ENCODE results near the gene SPINT3.

The SPINT3 gene, protein sequence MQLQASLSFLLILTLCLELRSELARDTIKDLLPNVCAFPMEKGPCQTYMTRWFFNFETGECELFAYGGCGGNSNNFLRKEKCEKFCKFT

DNA sequence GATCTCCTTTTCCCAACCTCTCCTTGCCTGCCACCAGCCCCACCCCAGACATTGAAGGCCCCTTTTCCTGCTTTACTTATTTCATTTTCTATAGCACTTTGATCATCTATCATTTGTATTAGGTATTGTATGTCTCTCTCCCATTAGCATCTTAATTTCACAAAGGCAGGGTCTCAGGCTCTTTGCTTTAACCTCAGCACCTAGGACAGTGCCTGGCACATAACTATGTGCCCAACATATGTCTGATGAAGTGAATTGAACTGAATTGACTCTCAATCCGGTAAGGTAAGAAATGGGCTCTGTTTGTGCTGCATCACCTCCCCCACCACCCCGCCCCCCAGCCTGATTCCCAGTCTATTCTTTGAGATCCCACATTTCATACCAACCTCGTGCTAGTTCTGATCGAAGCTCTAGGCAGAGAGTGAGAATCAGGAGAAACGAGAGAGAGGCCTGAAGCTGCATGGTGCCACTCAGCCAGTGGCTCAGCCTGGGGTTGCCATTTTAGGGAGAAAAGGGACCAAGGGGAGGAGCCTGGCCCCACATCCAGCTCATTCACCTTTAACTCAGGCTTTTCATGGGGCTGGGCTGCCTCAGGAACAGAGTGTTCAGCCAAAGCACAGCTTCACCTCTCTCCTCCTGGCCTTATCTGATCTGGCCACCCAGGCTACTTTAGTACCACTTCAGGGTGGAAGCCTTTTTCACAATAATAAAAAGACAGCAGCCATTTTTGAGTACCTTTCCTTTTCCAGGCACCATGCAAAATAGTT lies at the start of gene SPINT3:
Gene SPINT3, minus strand, starts transcription at position 476 of the 767 bp plus-strand sequence. Its CDS starts 14 bp downstream, at position 462.
- Histone ChIP-seq H3K9me3 (ENCODE audit: control insufficient read depth in 1 of 2, low read length in 2 of 2) (no peaks in the 10 kb centered on the region), H3K27ac (ENCODE audit: low read depth, low read length) (no peak within 1 kb of the TSS), H3K27me3 (ENCODE audit: control insufficient read depth in 1 of 2, insufficient read depth in 2 of 2, low read length in 2 of 2) (peaks cover 0 to 9% of the 10 kb centered on the region in 2 donors), H3K4me3 (ENCODE audit: low read depth in 1 of 2, low read length in 2 of 2) (no peak within 1 kb of the TSS), H3K9ac (ENCODE audit: low read depth in 1 of 2, low read length in 2 of 2) (no peak within 1 kb of the TSS), H3K4me1 (ENCODE audit: control insufficient read depth in 1 of 2, insufficient read depth in 2 of 2, low read length in 2 of 2) (no peaks in the 10 kb centered on the region), H3K36me3 (ENCODE audit: control insufficient read depth in 1 of 2, insufficient read depth in 2 of 2, low read length in 2 of 2) (no peaks in the 10 kb centered on the region)

DNA sequence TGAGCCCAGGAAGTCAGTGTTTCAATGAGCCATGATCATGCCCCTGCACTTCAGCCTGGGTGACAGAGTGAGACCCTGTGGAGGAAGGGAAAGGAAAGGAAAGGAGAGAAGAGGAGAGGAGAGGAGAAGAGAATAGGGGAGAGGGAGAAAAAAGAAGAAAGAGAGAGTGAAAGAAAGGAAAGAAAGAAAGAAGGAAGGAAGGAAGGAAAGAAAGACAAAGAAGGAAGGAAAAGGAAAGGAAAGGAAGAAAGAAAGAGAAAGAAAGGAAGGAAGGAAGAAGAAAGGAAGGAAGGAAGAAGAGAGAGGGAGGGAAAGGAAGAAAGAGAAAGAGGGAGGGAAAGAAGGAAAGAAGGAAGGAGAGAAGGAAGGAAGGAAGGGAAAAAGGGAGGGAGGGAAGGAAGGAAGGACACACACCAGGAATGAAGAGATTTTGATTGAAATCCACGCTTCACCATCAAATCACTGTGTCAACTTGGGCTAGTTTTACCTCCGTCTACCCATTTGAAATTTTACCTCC lies 49.4 kb upstream of the SPINT3 start:
- Histone ChIP-seq H3K27ac (ENCODE audit: low read depth, low read length) (no peak overlapping the region), H3K36me3 (ENCODE audit: control insufficient read depth in 1 of 2, insufficient read depth in 2 of 2, low read length in 2 of 2) (no peaks in the 10 kb centered on the region), H3K4me1 (ENCODE audit: control insufficient read depth in 1 of 2, insufficient read depth in 2 of 2, low read length in 2 of 2) (no peaks in the 10 kb centered on the region), H3K4me3 (ENCODE audit: low read depth in 1 of 2, low read length in 2 of 2) (no peak overlapping the region), H3K9me3 (ENCODE audit: control insufficient read depth in 1 of 2, low read length in 2 of 2) (no peaks in the 10 kb centered on the region), H3K27me3 (ENCODE audit: control insufficient read depth in 1 of 2, insufficient read depth in 2 of 2, low read length in 2 of 2) (peaks cover 3 to 6% of the 10 kb centered on the region in 2 donors), H3K9ac (ENCODE audit: low read depth in 1 of 2, low read length in 2 of 2) (no peak overlapping the region)

DNA sequence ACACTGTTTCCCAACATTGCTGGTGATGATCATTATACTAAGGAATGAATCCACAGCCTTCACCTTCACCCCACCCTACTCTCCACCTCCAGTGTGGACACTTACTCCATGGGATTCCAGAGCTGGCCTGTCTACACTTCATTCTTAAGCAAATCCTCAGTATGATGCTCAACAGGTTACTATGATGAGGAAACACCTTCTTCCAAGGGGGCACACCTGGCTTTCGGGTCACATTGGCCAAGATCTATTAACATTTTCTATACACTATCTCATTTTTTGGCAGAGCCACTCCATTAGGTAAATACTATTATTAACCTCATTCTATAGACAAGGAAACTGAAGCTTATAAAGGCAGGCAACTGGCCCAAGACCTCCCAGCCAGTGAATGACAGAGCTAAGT lies 39.8 kb upstream of the SPINT3 start:
- H3K9ac ChIP-seq (ENCODE audit: low read depth in 1 of 2, low read length in 2 of 2) = no peak overlapping the region
- no peaks in the 10 kb centered on the region for H3K36me3 ChIP-seq (ENCODE audit: control insufficient read depth in 1 of 2, insufficient read depth in 2 of 2, low read length in 2 of 2)
- no peaks in the 10 kb centered on the region for H3K9me3 ChIP-seq (ENCODE audit: control insufficient read depth in 1 of 2, low read length in 2 of 2)
- no peaks in the 10 kb centered on the region for H3K27me3 ChIP-seq (ENCODE audit: control insufficient read depth in 1 of 2, insufficient read depth in 2 of 2, low read length in 2 of 2)
- H3K4me1 ChIP-seq (ENCODE audit: control insufficient read depth in 1 of 2, insufficient read depth in 2 of 2, low read length in 2 of 2) = peaks cover 4 to 6% of the 10 kb centered on the region in 2 donors
- no peak overlapping the region for H3K4me3 ChIP-seq (ENCODE audit: low read depth in 1 of 2, low read length in 2 of 2)
- H3K27ac ChIP-seq (ENCODE audit: low read depth, low read length) = no peak overlapping the region

DNA sequence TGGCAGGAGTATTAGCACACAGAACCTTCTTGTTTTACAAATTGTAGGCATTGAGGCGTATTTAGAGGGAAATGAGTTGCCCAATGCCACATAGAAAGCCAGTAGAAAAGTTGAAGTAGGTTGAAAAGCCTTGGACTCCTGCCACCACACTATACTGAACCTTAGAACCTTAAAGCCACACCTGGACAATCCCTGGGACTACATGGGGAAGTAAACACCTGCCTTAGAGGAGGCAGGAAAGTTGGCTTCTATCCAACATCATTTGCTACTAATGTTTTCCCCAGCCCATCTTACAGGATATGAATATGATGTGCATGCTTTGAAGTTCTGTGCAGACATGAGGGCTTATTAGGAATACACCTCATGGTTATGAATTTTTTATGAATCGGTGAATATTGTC lies 37.0 kb upstream of the SPINT3 start:
- Histone ChIP-seq H3K4me1 (ENCODE audit: control insufficient read depth in 1 of 2, insufficient read depth in 2 of 2, low read length in 2 of 2) (peaks cover 4 to 6% of the 10 kb centered on the region in 2 donors), H3K9ac (ENCODE audit: low read depth in 1 of 2, low read length in 2 of 2) (no peak overlapping the region), H3K27ac (ENCODE audit: low read depth, low read length) (no peak overlapping the region), H3K4me3 (ENCODE audit: low read depth in 1 of 2, low read length in 2 of 2) (no peak overlapping the region), H3K9me3 (ENCODE audit: control insufficient read depth in 1 of 2, low read length in 2 of 2) (no peaks in the 10 kb centered on the region), H3K36me3 (ENCODE audit: control insufficient read depth in 1 of 2, insufficient read depth in 2 of 2, low read length in 2 of 2) (no peaks in the 10 kb centered on the region), H3K27me3 (ENCODE audit: control insufficient read depth in 1 of 2, insufficient read depth in 2 of 2, low read length in 2 of 2) (no peaks in the 10 kb centered on the region)

DNA sequence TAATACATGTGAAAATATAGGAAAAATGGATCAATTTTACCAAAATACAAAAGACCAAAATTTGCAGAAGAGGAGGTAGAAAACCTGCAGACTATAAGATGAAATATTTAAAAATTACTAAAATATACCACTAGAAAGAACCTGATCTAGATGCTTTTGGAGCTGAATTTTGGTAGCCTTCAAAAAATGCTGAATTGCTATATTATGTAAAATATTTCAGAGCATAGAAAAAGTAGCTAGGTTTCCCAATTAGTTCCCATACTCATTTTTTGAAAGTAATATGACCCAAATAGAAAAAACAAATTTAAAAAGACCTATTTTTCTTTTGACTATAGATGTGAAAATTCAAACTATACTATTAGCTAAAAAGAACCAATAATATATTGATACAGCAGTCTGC lies 35.3 kb upstream of the SPINT3 start:
- Histone ChIP-seq H3K4me3 (ENCODE audit: low read depth in 1 of 2, low read length in 2 of 2) (no peak overlapping the region), H3K4me1 (ENCODE audit: control insufficient read depth in 1 of 2, insufficient read depth in 2 of 2, low read length in 2 of 2) (peaks cover 4 to 6% of the 10 kb centered on the region in 2 donors), H3K27ac (ENCODE audit: low read depth, low read length) (no peak overlapping the region), H3K9me3 (ENCODE audit: control insufficient read depth in 1 of 2, low read length in 2 of 2) (no peaks in the 10 kb centered on the region), H3K36me3 (ENCODE audit: control insufficient read depth in 1 of 2, insufficient read depth in 2 of 2, low read length in 2 of 2) (no peaks in the 10 kb centered on the region), H3K9ac (ENCODE audit: low read depth in 1 of 2, low read length in 2 of 2) (no peak overlapping the region), H3K27me3 (ENCODE audit: control insufficient read depth in 1 of 2, insufficient read depth in 2 of 2, low read length in 2 of 2) (peaks cover 0 to 4% of the 10 kb centered on the region in 2 donors)

DNA sequence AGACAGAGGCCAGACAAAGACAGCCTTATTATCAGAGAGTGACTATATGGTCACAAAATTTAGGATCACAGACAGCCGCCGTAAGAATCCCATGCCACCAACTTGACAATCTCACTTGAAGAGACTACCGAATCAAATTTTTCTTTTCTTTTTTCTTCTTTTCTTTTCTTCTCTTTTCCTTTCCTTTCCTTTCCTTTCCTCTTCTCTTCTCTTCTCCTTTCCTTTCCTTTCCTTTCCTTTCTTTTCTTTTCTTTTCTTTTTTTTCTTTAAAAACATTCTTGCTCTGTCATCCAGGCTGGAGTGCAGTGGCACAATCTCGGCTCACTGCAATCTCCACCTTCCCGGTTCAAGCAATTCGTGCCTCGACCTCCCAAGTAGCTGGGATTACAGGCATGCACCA lies 33.0 kb upstream of the SPINT3 start:
- H3K9ac ChIP-seq (ENCODE audit: low read depth in 1 of 2, low read length in 2 of 2) = no peak overlapping the region
- no peak overlapping the region for H3K4me3 ChIP-seq (ENCODE audit: low read depth in 1 of 2, low read length in 2 of 2)
- H3K27ac ChIP-seq (ENCODE audit: low read depth, low read length) = no peak overlapping the region
- no peaks in the 10 kb centered on the region for H3K9me3 ChIP-seq (ENCODE audit: control insufficient read depth in 1 of 2, low read length in 2 of 2)
- H3K4me1 ChIP-seq (ENCODE audit: control insufficient read depth in 1 of 2, insufficient read depth in 2 of 2, low read length in 2 of 2) = peaks cover 4 to 6% of the 10 kb centered on the region in 2 donors
- peaks cover 0 to 4% of the 10 kb centered on the region in 2 donors for H3K27me3 ChIP-seq (ENCODE audit: control insufficient read depth in 1 of 2, insufficient read depth in 2 of 2, low read length in 2 of 2)
- H3K36me3 ChIP-seq (ENCODE audit: control insufficient read depth in 1 of 2, insufficient read depth in 2 of 2, low read length in 2 of 2) = no peaks in the 10 kb centered on the region

DNA sequence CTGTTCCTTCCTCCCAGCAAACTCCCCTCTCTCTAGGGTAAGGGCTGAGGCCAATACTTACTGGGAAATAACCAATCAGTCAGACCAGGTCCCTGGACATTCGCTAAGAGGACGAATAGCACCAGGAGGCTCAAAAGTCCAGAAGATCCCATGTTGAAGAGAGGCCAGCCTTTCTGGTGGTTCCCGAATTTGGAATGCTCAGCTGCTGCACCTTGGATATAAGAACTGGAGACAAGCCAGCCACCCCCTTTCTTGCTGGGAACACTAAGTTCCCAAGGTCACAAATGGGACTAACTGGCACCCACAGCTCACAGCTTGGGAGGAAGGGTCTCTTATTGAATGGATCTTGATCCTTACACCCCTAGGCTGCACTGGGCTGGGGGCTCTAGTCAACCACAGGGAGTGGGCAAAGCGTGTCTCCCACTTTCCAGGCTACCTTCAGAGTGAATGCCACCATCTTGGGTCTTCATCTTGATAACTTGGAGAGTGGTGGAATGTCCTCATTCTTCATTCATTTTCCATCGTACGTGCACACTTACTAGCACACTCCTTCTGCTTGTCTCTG lies 31.9 kb upstream of the SPINT3 start, which contains the start of gene EPPIN:
Gene EPPIN, minus strand, starts transcription at position 196 of the 565 bp plus-strand sequence. Its CDS starts 44 bp downstream, at position 152.
- Histone ChIP-seq H3K9me3 (ENCODE audit: control insufficient read depth in 1 of 2, low read length in 2 of 2) (no peaks in the 10 kb centered on the region), H3K4me1 (ENCODE audit: control insufficient read depth in 1 of 2, insufficient read depth in 2 of 2, low read length in 2 of 2) (peaks cover 0 to 4% of the 10 kb centered on the region in 2 donors), H3K27ac (ENCODE audit: low read depth, low read length) (no peak within 1 kb of the TSS), H3K9ac (ENCODE audit: low read depth in 1 of 2, low read length in 2 of 2) (no peak within 1 kb of the TSS), H3K27me3 (ENCODE audit: control insufficient read depth in 1 of 2, insufficient read depth in 2 of 2, low read length in 2 of 2) (peaks cover 0 to 11% of the 10 kb centered on the region in 2 donors), H3K36me3 (ENCODE audit: control insufficient read depth in 1 of 2, insufficient read depth in 2 of 2, low read length in 2 of 2) (no peaks in the 10 kb centered on the region), H3K4me3 (ENCODE audit: low read depth in 1 of 2, low read length in 2 of 2) (no peak within 1 kb of the TSS)

DNA sequence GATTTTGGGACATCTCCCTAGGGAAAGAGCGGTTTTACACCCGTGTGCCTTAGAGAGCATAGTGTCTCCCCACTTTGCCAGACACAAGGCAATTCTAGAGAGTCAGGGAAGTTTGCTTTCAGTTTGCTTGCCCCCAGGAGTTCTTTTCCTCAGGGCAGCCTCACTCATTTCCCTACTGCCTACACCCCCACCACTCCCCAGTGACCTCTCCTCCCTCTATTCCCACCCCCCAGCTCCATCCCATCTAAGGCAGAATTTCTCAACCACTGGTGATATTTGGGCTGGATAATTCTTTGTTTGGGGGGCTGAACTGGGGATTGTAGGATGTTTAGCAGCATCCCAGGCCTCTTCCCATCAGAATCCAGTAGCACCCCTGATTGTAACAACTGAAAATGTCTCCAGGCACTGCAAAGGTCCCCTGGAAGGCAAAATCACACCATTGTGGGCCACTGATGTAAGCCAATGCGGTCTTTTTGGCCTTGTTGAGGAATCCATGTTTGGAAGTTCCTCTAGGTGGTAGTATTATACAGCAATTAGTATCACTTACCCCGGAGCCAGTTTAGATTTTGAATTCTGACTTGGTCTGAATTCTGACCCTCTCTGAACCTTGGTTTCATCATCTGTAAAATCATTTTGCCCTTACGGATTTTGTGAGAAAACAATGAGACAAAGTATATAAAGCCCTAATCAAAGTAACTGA lies 30.5 kb upstream of the SPINT3 start:
- Histone ChIP-seq H3K9ac (ENCODE audit: low read depth in 1 of 2, low read length in 2 of 2) (no peak overlapping the region), H3K27me3 (ENCODE audit: control insufficient read depth in 1 of 2, insufficient read depth in 2 of 2, low read length in 2 of 2) (peaks cover 0 to 11% of the 10 kb centered on the region in 2 donors), H3K9me3 (ENCODE audit: control insufficient read depth in 1 of 2, low read length in 2 of 2) (no peaks in the 10 kb centered on the region), H3K36me3 (ENCODE audit: control insufficient read depth in 1 of 2, insufficient read depth in 2 of 2, low read length in 2 of 2) (no peaks in the 10 kb centered on the region), H3K4me3 (ENCODE audit: low read depth in 1 of 2, low read length in 2 of 2) (no peak overlapping the region), H3K27ac (ENCODE audit: low read depth, low read length) (no peak overlapping the region), H3K4me1 (ENCODE audit: control insufficient read depth in 1 of 2, insufficient read depth in 2 of 2, low read length in 2 of 2) (no peaks in the 10 kb centered on the region)

DNA sequence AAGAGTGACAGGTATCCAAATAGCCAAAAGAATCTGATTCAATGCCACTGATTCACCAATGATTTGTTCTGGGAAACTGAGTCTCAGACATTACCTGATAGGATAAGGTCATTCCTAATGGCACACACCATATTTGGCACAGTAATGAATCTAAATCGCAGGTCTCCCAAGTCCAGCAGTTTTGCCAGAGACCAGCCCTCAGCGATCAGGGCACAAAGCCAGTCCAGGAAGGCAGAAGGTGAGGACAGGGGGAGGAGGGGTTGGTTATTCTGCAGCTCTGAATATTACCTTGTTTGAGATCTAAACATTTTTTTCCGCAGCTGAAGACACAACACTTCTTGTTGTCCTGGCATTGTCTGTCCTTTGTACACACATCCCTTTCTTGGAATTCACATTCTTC lies 29.9 kb upstream of the SPINT3 start:
- Histone ChIP-seq H3K9ac (ENCODE audit: low read depth in 1 of 2, low read length in 2 of 2) (no peak overlapping the region), H3K27ac (ENCODE audit: low read depth, low read length) (no peak overlapping the region), H3K9me3 (ENCODE audit: control insufficient read depth in 1 of 2, low read length in 2 of 2) (no peaks in the 10 kb centered on the region), H3K4me1 (ENCODE audit: control insufficient read depth in 1 of 2, insufficient read depth in 2 of 2, low read length in 2 of 2) (no peaks in the 10 kb centered on the region), H3K4me3 (ENCODE audit: low read depth in 1 of 2, low read length in 2 of 2) (no peak overlapping the region), H3K27me3 (ENCODE audit: control insufficient read depth in 1 of 2, insufficient read depth in 2 of 2, low read length in 2 of 2) (peaks cover 0 to 11% of the 10 kb centered on the region in 2 donors), H3K36me3 (ENCODE audit: control insufficient read depth in 1 of 2, insufficient read depth in 2 of 2, low read length in 2 of 2) (no peaks in the 10 kb centered on the region)

DNA sequence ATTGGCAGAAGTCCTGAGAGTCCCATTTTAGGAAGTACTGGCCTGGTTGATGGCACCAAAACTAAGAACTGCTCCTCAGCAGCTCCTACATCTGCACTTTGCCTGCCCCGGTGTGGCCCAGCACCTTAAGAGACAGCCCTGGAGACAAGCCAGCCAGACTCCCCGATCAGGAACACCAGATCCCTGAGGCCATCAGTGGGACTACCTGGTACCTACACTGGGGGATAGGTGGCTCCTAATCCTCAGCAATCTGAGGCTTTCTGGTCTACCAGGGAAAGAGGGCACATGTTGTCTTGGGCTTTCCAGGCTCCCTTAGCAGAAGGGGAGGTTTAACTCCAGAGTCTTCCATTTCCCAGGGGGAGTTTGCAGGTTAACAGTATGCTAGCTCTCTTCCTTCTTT lies 24.0 kb upstream of the SPINT3 start, which contains the start of gene WFDC6:
Gene WFDC6, minus strand, starts transcription at position 101 of the 400 bp plus-strand sequence. Its CDS starts 75 bp downstream, at position 26.
- Histone ChIP-seq H3K9me3 (ENCODE audit: control insufficient read depth in 1 of 2, low read length in 2 of 2) (no peaks in the 10 kb centered on the region), H3K36me3 (ENCODE audit: control insufficient read depth in 1 of 2, insufficient read depth in 2 of 2, low read length in 2 of 2) (no peaks in the 10 kb centered on the region), H3K9ac (ENCODE audit: low read depth in 1 of 2, low read length in 2 of 2) (no peak within 1 kb of the TSS), H3K4me3 (ENCODE audit: low read depth in 1 of 2, low read length in 2 of 2) (no peak within 1 kb of the TSS), H3K4me1 (ENCODE audit: control insufficient read depth in 1 of 2, insufficient read depth in 2 of 2, low read length in 2 of 2) (no peaks in the 10 kb centered on the region), H3K27ac (ENCODE audit: low read depth, low read length) (no peak within 1 kb of the TSS), H3K27me3 (ENCODE audit: control insufficient read depth in 1 of 2, insufficient read depth in 2 of 2, low read length in 2 of 2) (peaks cover 14 to 16% of the 10 kb centered on the region in 2 donors)

Measured in duodenal mucosa (tissue), 2 donors.